HG02970 (cell line): ENCODE measurements around the gene ZNF680.
"Not testable (repeated sequence)": the region's sequence is repeated elsewhere in the genome, so short reads cannot be mapped to it uniquely, and the experiment has no call there.

ENCODE experiments used
- ATAC-seq: cut with Tn5 transposase; IDR thresholded peaks from one replicate; pipeline ENCODE4 v1.9.1; 2021; ENCODE audit warnings: mild to moderate bottlenecking, moderate library complexity, moderate number of reproducible peaks; ENCODE audit not compliant: unreplicated experiment, low FRiP score

Gene ZNF680

GRCh38 chr7:64562626-64563278, at the start of gene ZNF680:
Gene ZNF680, minus strand, starts transcription at chr7:64563071. Its CDS starts 117 bp downstream, at chr7:64562954.
- ATAC-seq: peak; percentile 99

DNA sequence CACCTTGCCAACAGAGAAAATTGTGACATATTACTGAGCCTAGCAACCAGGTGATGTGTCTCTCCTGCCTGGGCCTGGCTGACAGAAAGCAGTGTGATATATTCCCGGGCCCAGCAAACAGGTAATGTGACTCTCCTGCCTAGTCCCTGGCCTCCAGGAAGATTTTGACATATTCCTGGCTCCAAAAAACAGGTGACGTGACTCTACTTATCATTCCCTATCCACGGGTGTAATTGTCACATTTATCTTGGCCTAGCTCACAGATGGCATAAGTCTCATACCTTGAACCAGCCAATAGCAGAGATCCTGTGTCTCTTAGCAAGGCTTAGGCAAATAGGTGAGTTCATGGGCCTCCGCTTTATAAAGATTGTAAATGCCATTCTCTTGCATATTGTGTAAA, 49.6 kb upstream of the ZNF680 start:
- no peak for ATAC-seq

- no peak for ATAC-seq
Observed at GRCh38 chr7:64611717-64612116, 48.8 kb upstream of the ZNF680 start.

GRCh38 chr7:64610997-64611396, 48.1 kb upstream of the ZNF680 start:
- ATAC-seq: no peak

- no peak for ATAC-seq
Observed at GRCh38 chr7:64608116-64608910, 45.4 kb upstream of the ZNF680 start.

DNA sequence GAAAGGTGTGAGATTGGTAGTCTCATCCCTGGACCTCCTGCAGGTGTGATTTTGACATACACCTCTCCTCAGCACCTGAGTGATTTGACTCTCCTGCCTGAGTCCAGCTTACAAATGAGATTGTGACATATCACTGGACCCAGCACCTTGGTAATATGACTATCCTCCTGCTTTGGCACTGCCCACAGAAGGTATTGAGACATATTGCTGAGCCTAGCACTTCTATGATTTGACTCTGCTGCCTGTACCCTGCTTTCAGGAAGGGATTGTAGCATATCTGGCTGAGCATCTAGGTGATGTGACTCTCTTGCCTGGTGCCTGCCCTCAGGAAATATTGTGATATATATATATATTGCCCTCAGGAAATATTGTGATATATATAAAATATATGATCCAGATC, 43.5 kb upstream of the ZNF680 start:
- no peak for ATAC-seq

DNA sequence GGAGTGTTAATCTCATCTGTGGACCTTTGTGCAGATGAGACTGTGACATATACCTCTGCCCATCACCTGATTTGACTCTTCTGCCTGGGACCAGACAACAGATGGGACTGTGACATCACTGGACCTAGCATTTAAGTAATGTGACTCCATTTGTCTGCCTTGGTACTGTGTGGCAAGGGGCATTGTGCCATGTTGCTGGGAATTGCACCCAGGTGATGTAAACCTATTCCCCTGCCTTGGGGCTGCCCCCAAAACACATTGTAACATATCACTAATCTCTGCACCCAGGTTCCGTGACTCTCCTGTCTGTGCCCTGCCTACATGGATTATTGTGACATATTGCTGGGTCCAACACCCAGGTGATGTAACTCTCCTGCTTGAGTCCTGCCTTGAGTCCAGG, 40.4 kb upstream of the ZNF680 start:
- no peak for ATAC-seq

GRCh38 chr7:64602518-64602917, 39.6 kb upstream of the ZNF680 start:
- ATAC-seq: no peak

- ATAC-seq: no peak
Observed at GRCh38 chr7:64602086-64602485, 39.2 kb upstream of the ZNF680 start.

DNA sequence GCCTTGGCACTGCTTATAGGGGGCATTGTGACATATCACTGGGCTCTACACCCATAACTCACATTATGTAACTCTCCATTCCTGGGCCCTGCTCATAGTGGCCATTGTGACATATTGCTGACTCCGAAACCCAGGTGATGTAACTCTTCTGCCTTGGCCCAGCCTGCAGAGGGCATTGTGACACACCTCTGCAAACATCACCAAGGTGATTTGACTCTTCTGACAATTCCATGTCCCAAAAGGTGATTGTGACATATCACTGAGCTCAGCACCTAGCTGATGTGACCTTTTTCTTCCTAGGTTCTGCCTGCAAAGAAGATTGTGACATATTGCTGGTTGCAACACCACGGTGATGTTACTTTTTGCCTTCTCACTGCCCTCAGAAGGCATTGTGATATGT, 36.5 kb upstream of the ZNF680 start:
- ATAC-seq: no peak

GRCh38 chr7:64590971-64591370, 28.1 kb upstream of the ZNF680 start:
- no peak for ATAC-seq

GRCh38 chr7:64581926-64582894, 19.3 kb upstream of the ZNF680 start:
- ATAC-seq: no peak

- no peak for ATAC-seq
Observed at GRCh38 chr7:64581391-64581790, 18.5 kb upstream of the ZNF680 start.

DNA sequence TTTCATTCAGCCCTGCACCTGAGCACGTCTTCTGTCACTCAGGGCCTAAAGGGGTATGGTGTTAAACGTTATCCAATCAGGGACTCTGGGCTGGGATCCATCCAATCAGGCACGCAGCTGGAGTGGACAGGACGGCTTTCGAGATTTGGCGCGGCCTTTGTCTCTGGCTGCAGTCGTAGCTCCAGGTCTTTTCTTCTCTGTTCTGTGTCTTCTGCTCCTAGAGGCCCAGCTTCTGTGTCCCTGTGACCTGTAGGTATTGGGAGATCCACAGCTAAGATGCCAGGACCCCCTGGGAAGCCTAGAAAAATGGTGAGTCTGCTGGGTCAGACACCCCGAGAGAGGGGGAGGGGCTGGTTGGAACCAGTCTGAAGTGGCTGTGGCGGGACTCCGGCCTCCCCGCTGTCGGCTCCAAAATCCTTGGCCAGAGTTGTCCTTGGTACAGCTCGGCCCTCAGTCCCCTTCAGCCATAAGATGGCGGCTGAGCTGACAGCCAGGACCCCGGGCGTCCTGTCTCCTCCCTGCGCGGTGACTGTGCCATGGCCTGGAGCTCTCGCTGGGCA, 11.7 kb upstream of the ZNF680 start:
- no peak for ATAC-seq

DNA sequence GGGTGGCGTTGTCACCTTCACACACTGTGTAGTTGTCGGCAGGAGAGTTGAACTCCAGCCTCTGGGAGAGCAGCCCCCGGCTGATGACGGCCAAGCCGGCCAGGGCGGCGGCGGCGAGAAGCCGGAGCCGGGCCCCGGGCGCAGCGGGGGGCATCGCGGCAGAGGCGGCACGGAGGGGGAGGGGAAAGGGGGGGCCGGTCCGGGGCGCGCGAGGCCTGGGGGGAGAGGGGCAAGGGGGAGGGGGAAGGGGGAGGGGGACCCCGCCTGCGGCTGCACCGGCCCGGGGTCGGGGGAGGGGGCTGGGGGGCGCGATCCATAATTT, 7.4 kb upstream of the ZNF680 start:
- ATAC-seq: not testable (repeated sequence)

GRCh38 chr7:64569372-64570283, 6.8 kb upstream of the ZNF680 start:
- not testable (repeated sequence) for ATAC-seq

- ATAC-seq: no peak
Observed at GRCh38 chr7:64562256-64562625, 630 bp downstream of the ZNF680 start.

DNA sequence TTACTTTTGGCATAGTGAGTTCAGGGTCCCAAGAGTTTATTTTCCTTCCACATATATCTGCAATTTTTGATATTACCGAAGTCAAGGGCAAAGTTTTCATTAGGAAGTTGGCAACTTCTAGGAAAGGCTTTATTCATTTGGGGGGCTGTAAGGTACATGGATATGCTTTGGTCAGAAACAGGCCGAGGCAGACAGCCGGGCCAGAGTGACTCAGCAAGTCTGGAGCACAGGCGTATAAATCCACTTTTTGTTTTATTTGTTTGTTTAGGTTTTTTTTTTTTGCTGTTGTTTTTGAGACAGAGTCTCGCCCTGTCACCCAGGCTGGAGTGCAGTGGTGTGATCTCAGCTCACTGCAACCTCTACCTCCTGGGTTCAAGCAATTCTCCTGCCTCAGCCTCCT, 3.7 kb downstream of the ZNF680 start:
- no peak for ATAC-seq

DNA sequence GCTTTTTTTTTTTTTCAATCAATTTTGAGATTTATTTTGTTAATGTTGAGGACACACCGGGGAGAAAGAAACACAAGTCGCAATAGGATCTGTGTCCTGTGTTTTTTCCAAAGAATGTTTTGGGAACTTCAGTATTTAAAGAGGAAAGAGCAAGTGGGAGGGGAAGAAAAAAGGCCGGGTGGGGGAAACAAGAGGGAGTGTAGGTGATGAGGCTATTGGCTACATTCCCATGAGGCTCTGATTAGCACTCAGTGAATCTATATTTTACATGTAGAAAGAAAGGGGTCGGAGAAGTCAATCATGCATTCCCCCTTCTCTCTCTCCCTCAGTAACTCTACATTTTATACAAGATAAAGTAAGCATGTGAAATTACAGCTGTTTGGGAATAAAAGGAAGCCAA, 4.1 kb downstream of the ZNF680 start:
- no peak for ATAC-seq

DNA sequence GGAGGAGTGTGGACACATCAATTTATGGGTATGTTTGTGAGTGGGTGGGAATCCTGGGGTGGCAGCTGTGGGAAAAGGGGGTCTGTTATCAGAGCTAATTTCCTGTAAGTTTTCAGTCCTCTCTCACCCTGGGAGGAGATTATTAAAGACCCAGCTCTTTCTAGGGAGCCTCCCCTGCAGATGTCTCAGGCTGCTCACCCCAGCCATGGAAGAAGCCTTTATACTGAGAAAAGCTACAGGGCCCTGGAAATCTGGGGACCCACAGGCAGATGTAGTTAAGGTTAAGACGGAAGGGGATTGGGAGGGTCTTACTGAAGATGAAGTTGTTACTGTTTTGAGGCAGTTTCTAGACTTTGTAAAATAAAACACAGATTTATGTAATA, 4.6 kb downstream of the ZNF680 start:
- no peak for ATAC-seq
